Suppressor macrophage (primary cell): ENCODE data around the gene IGFBPL1.

ENCODE experiments used
- DNase-seq, 4 experiments: peaks; one replicate each; pipeline ENCODE4 v3.0.0-alpha.2; 2020 to 2022

IGFBPL1 gene

DNA sequence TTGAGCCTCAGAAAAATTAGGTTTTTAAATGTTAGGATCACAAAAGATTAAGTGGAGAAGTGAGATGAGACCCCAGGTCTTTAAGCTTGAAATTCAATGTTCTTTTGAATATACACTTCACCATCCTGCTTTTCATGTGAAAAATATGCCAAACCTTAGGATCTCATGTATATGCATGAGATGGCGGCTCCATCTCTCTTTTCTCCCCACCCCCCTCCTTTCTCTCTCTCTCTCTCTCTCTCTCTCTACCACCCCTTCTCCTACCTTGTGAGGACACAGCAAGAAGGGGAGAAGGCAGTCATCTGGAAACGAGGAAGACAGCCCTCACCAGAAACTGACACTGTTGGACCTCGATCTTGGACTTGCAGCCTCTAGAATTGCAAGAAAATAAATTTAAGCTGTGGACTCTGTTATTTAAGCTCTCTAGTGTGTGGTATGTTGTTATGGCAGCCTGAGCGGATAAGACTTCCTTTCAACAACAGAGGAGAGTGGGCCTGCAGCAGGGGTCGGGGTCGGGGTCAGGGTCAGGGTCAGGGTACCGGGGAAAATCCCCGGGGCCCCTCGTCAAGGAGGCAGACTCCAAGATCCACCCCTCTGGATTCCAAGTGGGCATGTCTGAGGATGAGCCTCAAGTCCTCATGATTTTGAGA is 48.1 kb downstream of the IGFBPL1 start:
- no peak for DNase-seq

DNA sequence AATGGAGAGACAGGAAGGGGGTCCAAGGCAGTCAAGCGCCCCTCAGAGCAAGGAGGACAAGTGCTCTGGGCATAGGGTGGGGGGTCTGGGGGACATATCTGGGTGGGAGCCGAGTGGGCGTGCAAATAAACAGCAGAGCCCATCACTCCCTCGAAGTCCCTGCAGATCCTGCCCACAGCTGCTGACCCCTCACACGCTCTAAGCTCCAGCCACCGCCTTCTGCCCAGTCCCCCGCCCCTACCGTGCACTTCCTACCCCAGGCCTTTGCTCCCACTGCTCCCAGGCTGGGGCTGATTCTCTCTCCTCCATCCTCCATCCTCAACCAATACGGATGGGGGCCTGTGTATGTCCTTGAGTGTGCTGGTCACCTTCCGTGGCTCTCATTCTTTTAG is 48.7 kb downstream of the IGFBPL1 start:
- DNase-seq = no peak

DNA sequence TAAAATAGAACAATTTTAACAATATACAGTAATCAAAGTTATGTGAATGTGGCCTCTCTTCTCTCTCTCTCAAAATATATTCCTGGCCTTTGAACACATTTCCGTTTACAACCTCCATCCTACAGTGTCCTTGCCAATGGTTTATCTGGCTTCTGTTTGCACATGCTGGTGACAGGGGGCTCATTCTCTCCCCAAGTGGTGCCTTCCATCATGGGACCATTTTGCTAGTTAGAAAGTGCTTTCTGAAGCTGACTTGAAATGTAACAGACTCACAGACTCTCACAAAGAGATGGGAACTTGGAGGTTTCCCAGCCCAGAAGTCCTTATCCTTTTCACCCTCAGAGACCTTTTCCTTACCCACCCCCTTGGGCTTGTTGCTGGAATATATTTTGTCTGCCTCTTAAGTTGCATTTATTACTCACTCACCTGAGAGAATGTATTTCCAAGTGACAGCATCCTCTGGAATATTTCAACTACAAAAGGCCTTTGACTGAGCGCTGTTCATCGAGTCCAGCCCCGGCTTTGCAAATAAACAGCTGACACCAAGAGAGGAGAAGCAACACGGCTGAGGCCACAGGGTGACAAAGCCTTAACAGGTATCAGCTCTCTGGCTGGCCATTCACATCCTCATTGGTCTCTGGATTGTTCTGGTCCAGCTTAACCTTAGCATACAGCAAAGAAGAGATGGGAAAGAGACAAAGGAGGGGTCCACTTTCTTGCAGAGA is 49.2 kb downstream of the IGFBPL1 start:
- no peak for DNase-seq

DNA sequence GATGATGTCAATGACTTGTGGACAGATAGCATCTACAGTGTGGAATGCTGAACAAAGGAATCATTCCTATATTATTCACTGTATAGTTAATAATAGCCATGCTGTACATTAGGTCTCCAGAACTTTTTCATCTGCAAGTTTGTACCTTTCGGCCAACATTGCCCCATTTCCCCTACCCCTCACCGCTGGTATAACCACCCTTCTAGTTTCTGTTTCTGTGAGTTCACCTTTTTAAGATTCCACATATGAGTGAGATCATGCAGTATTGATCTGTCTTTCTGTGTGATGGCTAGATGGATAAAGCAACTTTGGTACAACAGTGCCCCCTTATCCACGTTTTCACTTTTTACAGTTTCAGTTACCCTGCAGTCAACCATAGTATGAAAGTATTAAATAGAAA is 50.6 kb downstream of the IGFBPL1 start:
- no peak for DNase-seq

DNA sequence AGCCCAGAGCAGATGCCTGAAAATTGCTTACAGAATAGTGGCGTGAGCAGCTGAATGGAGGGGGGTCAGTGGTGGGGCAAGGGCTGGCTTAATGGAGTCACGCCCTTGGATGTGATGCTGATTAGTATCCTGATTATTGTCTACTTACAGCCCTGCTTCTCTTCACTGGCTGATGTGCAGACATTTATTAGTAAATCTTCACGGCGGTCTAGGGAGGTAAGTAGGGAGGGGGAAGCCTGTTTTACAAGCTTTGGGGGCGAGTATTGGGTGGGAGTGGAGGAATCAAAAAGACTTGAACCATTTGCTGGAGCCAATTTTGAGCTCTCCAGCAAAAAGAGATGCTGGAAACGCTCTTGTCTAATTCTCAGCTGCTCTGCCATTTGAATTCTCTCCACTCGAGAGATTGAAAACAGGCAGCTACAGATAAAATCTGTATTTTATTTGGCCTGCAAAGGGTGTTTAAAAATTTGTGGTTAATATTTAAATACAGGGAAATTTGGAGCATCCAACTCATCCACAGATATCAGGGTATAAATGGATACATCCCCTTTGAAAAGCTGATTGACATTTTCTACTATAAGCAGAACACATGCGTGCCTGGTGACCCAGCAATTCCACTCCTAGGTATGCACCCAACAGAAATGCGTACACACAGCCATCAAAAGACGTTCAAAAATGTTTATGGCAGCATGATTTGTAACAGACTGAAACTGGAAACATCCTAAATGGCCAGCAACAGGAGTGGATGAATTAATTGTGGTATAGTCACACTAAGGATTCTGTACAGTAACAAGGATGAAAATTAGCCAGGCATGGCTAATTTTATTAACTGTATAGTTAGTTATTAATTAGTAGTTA is 51.3 kb downstream of the IGFBPL1 start:
- DNase-seq = no peak

DNA sequence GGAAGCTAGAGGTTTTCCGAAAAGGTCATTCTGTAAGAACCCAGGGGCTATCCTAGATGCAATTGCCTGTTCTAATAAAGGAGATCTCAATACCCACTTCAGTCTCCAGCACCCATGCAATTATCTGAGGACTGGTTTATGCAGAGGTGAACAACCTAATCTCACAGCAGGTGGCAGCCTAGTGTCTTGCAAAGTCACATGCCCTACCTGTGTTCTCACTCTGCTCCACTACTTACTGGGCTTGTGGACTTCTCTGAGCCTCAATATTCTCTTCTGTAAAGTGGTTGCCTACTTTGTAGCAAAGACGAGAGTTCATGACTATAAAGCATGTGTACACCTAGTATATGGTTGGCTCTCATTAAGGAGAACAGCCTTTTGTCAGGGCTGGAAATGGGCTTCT is 52.8 kb downstream of the IGFBPL1 start:
- DNase-seq = no peak

DNA sequence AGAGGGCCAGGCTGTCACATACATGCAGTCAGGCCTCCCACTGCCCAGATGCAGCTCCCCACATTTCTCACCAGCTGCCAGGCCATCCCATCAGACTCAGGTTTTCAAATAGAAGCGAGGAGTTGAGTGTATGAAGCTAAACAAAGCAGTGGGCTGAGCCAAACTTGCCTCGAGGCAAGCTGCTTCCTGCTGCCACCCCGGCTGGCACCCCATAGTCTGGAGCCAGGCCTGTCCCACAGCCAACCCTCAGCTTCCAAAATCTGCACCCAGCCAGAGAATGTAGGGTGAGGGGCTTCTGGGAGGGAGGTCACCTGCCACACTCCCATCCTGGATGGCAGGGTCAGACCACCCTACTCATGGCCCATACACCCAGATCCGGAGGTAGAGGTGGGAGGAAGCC is 54.1 kb downstream of the IGFBPL1 start:
- DNase-seq = no peak

DNA sequence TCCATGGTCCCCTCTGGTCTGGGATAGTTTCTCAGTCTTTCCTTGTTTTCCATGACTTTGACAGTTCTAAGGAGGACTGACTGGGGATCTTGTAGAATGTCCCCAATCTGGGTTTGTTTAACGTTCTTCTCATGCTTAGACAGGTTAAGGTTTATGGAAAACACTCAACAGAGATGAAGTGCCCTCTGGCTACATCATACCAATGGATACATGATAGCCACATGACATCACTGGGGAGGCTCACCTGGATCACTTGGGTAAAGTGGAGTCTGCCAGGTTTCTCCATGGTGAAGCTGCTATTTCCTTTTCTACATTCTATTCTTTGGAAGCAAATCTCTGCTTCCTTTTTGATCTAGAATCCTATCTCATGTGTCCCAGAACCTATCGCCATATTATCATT is 55.5 kb downstream of the IGFBPL1 start:
- DNase-seq = no peak

DNA sequence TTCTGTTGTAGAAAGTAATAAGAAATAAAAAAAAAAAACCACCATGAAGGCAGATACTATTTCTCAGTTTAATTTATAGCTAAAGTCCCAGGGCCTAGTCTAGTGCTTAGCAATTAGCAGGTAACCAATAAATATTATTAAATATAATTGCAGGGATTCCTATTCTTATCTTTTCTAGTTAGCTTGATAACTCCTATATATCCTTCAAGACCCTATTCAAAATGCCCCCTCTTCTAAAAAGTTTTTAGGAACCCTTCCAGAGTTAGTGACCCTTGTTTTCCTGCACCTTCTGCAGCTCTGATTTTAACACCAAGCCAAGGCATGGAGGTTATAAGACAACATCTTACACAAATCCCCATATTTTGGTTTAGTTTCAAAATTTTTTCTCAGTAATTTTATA is 56.4 kb downstream of the IGFBPL1 start:
- DNase-seq = no peak

DNA sequence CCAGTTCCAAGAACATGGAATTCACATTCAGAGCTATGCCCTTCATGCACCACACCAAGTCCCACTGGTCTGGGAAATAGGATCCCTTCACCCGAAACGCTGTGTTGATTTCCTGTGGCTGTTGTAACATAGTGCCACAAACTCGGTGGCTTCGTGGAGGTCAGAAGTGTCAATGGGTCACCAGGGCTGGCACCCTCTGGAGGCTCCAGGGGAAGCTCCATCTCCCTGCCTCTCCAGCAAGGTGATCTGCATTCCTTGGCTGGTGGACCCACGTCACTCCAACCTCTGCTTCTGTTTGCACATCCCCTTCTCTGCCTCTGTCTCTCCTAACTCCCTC is 60.7 kb downstream of the IGFBPL1 start:
- no peak for DNase-seq

DNA sequence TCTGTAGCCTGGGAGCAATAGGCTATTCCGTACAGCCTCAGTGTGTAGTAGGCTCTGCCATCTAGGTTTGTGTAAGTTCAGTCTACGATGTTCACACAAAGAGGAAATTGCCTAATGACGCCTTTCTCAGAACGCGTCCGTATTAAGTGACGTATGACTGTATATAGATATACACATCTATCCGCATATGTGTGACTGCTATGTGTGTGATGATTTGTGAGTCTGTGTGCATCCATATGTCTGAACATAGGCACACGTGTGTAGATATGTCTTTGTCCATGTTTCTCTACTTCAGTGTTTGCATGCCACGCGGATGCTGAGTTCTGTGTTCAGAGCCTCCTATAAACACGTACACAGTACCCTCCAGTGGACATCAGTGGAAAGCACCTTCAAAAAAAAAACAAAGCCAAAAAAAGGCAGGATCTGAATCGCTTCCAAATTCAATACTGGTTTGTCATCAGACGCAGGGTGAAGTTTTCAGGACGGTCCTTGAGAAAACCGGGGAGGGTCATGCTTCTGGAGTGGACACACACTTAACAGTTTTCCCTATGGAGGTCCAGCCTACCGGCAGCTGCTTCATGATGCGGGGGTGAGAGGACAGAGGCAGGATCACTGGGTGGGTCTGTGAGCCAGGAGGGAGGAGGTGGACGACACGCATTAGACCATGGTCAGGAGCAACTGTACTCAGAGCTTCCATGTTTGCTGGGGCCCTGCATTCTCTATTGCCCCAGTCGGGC is 61.2 kb downstream of the IGFBPL1 start:
- peak; percentile 60 to 83 (median 70) for DNase-seq

DNA sequence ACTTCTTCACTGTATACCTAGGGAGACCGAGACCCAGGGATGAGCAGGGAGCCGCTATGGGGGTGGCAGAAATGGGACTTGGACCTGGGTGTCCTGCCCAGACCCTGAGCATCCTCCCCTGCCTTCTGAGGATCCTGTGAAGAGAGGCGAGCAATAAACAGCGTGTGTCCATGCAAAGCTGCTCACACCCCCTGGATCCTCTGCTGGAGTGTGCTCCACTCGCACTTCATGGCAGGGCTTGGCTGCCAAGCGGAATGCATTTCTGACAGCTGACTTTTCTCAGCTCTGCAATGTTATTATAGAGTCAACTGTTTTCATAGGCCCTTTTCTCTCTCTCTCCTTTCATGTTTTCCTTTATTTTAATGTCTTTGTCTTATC is 62.8 kb downstream of the IGFBPL1 start:
- no peak for DNase-seq

DNA sequence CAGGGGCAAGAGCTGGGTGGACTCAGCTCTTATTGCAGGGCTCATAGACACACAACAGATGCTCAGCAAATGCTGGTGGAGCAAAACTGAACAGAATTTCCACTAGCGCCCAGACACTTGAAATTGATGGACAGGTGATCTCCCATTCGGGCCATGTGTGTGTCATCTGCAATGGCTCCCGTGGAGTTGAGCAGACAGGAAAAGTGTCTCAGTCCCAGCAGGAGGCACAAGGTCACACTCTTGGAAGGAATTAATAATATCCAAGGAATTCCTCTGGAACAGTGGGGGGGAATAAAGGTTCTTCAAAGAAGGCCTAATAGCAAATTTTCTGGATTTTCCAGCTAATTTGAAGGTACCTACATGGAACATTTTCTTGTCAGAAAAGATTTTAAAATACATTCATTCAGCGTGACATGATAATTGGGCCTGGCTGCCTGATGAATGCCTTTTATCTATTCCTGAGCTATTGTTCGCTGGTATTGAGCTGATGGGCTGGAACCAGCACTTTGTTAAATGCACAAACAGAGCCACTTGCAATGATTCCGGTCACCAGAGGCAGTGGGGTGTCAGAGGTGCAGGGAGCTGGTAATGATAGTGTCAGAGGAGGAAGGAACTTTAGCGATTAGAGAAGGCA is 63.3 kb downstream of the IGFBPL1 start:
- no peak for DNase-seq

DNA sequence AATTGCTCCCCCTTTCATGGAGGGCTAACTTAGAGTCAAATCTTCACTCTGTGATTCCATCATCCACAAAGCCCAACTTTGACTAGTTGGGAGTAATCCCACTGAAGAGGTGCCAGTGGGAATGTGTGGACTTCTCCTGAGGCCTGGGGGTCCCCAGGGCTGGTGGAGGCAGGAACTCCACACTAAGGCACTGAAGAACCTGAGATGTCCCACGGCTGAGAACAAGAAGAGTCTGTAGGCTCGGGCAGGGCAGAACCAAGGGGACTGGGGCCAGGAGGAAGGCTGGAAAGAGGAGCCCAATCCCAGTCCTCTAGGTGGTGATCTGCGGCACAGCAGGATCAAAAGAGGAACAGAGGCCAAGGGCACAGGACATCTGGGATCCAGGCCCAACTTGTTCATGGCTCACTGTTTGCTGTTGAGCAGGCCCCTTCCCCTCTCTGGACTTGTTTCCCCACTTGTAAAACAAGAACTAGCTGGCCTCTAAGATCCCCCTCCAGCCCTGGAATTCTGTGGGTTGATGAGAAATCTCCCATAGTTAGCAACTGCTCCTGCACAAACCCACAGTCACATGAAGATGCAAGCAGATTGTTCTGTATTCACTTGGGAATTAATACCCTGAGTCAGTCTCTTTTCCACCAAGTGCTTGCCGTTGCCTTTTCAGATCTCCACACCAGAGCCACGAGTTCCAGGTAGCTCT is 64.4 kb downstream of the IGFBPL1 start:
- DNase-seq = no peak

DNA sequence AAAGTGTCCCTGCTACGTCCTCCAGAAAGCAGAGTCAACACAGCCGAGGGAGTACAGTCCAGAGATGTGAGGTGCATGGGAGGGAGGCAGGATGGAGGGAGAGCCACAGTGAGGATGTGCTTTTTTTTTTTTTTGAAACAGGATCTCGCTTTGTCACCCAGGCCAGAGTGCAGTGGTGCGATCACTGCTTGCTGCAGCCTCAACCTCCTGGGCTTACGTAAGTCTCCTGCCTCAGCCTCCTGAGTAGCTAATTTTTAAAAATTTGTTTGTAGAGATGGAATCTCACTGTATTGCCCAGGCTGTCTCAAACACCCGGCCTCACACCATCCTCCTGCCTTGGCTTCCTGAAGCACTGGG is 65.0 kb downstream of the IGFBPL1 start:
- no peak for DNase-seq

DNA sequence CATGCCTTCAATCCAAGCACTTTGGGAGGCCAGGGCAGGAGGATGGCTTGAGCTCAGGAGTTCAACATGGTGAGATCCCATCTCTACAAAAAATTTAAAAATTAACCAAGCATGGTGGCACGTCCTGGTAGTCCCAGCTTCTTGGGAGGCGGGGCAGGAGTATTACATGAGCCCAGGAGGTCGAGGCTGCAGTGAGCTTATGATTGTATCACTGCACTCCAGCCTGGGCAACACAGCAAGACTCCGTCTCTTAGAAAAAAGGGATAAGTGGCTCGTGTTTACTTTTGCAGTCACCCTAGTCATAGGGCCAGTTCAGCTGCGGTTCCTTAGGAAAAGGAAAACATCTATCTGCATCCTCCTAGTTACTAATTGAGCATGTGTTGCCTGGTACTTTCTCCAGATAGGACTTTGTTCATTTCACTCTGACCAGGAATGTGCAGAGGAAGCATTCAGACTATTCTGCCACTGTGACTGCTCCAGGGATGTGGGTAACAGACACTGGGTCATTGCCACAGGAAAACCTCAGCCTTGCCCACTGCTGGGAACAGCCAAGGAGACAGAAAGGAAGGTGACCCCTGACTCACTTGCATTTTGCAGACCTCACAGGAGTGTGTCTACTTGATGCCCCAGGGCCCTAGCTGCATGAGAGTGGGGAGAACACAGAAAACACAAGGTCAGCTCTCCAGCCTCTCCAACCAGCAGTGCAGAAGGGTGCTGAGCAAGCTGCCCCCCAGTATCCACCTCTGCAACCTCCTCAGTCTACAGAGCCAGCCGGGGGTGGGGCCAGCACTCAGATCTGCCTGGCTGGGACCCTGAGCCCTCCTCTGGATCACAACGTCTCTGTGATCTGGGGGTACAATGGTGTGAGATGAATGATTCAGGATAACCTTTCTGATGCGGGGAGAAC is 65.6 kb downstream of the IGFBPL1 start:
- DNase-seq = no peak

DNA sequence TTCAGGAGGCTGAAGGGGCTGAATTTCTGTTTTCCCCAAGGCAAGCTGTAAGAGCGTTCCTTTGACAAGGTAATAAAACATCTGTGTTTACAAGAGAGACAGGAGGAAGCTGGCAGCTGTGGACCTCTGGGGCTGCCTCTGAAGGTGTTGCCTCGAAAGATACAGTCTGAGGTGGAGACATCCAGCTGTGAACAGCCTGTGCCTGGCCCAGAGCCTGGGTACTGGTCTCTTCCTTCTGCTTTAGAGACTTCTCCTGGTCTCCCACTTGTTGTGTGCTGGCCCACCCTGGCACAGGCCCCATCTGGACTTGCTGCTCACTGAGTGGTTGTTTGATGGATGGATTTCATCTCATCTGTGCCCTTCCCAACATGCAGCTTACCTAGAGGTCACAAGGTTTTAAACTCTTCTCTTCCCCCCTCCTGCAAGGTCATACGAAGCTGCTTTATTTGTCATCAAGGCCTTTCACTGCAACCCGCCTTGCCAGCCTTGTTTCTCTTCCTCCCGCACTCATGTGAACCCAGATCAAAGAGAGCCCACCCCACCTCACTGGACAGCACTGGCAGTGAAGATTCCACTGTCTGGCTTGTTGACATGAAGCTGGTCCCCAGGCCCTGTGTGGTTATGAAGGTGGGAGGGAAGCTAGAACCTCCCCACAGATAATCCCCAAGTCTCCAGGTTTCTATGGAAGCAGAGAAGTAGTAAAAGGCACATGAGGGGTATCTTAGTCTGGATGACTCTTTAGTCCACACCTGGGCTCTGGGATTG is 66.7 kb downstream of the IGFBPL1 start:
- DNase-seq = no peak

DNA sequence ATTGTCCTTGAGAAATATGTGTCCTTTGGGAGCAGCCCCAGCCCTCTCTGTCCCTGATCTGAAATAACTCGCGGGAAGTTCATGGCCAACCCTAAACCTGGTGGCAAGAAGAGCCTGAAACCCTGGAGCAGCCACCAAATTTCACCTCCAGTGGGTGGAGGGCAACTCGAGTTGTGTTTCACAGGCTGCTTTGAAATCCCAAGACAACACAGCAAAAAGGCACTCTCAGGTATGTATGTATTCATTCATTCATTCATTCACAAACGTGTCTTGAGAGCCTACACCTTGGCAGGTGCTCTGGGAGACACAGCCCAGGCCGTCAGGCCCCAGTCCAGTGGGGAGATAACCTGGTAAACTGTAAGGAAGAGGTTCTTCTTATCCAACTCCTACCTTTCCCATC is 67.4 kb downstream of the IGFBPL1 start:
- DNase-seq = no peak
